ENCODE data around the gene PLA2G3. TPM values are rescaled to one million over a fixed set of nuclear protein-coding genes. Genes with fewer than 3 reads are reported as not detected.

Gene PLA2G3
- total RNA-seq, 1 donor from 2014 or later, result not detected

- H3K4me1 ChIP-seq (ENCODE audit: control insufficient read depth in 3 of 3, insufficient read depth in 3 of 3, low read length in 3 of 3), result peaks cover 22 to 69% (median 47%) of the 10 kb centered on the region in 3 donors
- H3K9me3 ChIP-seq (ENCODE audit: control insufficient read depth in 3 of 3, low read length in 3 of 3), result no peaks in the 10 kb centered on the region
- no peak overlapping the region for H3K4me3 ChIP-seq (ENCODE audit: low read length in 3 of 3)
- peak overlapping the region in 1 of 3 donors; percentile 88 for H3K9ac ChIP-seq (ENCODE audit: low read depth in 1 of 3, low read length in 3 of 3)
- H3K27ac ChIP-seq (ENCODE audit: low read depth, low read length), result peak overlapping the region; percentile 95
- H3K27me3 ChIP-seq (ENCODE audit: control insufficient read depth in 3 of 3, insufficient read depth in 3 of 3, low read length in 3 of 3), result no peaks in the 10 kb centered on the region
- H3K36me3 ChIP-seq (ENCODE audit: control insufficient read depth in 3 of 3, insufficient read depth in 3 of 3, low read length in 3 of 3), result peaks cover 25 to 36% (median 34%) of the 10 kb centered on the region in 3 donors
Observed at GRCh38 chr22:31104869-31105268, 35.4 kb downstream of the PLA2G3 start.

GRCh38 chr22:31103899-31104694 is 36.2 kb downstream of the PLA2G3 start:
- Histone ChIP-seq H3K27ac (ENCODE audit: low read depth, low read length) (peak overlapping the region; percentile 85), H3K36me3 (ENCODE audit: control insufficient read depth in 3 of 3, insufficient read depth in 3 of 3, low read length in 3 of 3) (peaks cover 33 to 44% (median 41%) of the 10 kb centered on the region in 3 donors), H3K9ac (ENCODE audit: low read depth in 1 of 3, low read length in 3 of 3) (peak overlapping the region in 2 of 3 donors; percentile 23 to 33), H3K4me3 (ENCODE audit: low read length in 3 of 3) (no peak overlapping the region), H3K4me1 (ENCODE audit: control insufficient read depth in 3 of 3, insufficient read depth in 3 of 3, low read length in 3 of 3) (peaks cover 22 to 75% (median 54%) of the 10 kb centered on the region in 3 donors), H3K9me3 (ENCODE audit: control insufficient read depth in 3 of 3, low read length in 3 of 3) (no peaks in the 10 kb centered on the region), H3K27me3 (ENCODE audit: control insufficient read depth in 3 of 3, insufficient read depth in 3 of 3, low read length in 3 of 3) (no peaks in the 10 kb centered on the region)

GRCh38 chr22:31103111-31103510 is 37.2 kb downstream of the PLA2G3 start:
- no peak overlapping the region for H3K4me3 ChIP-seq (ENCODE audit: low read length in 3 of 3)
- H3K27me3 ChIP-seq (ENCODE audit: control insufficient read depth in 3 of 3, insufficient read depth in 3 of 3, low read length in 3 of 3), result no peaks in the 10 kb centered on the region
- peak overlapping the region; percentile 85 for H3K27ac ChIP-seq (ENCODE audit: low read depth, low read length)
- peak overlapping the region in 2 of 3 donors; percentile 46 to 70 for H3K9ac ChIP-seq (ENCODE audit: low read depth in 1 of 3, low read length in 3 of 3)
- H3K36me3 ChIP-seq (ENCODE audit: control insufficient read depth in 3 of 3, insufficient read depth in 3 of 3, low read length in 3 of 3), result peaks cover 41 to 51% (median 48%) of the 10 kb centered on the region in 3 donors
- peaks cover 22 to 81% (median 60%) of the 10 kb centered on the region in 3 donors for H3K4me1 ChIP-seq (ENCODE audit: control insufficient read depth in 3 of 3, insufficient read depth in 3 of 3, low read length in 3 of 3)
- no peaks in the 10 kb centered on the region for H3K9me3 ChIP-seq (ENCODE audit: control insufficient read depth in 3 of 3, low read length in 3 of 3)

- Histone ChIP-seq H3K4me1 (ENCODE audit: control insufficient read depth in 3 of 3, insufficient read depth in 3 of 3, low read length in 3 of 3) (peaks cover 22 to 81% (median 60%) of the 10 kb centered on the region in 3 donors), H3K9ac (ENCODE audit: low read depth in 1 of 3, low read length in 3 of 3) (peak overlapping the region in 2 of 3 donors; percentile 46 to 70), H3K36me3 (ENCODE audit: control insufficient read depth in 3 of 3, insufficient read depth in 3 of 3, low read length in 3 of 3) (peaks cover 46 to 56% (median 54%) of the 10 kb centered on the region in 3 donors), H3K27me3 (ENCODE audit: control insufficient read depth in 3 of 3, insufficient read depth in 3 of 3, low read length in 3 of 3) (no peaks in the 10 kb centered on the region), H3K9me3 (ENCODE audit: control insufficient read depth in 3 of 3, low read length in 3 of 3) (no peaks in the 10 kb centered on the region), H3K4me3 (ENCODE audit: low read length in 3 of 3) (peak overlapping the region in 1 of 3 donors; percentile 6), H3K27ac (ENCODE audit: low read depth, low read length) (peak overlapping the region; percentile 85)
Observed at GRCh38 chr22:31102441-31103081, 37.7 kb downstream of the PLA2G3 start.

- Histone ChIP-seq H3K9ac (ENCODE audit: low read depth in 1 of 3, low read length in 3 of 3) (no peak overlapping the region), H3K27me3 (ENCODE audit: control insufficient read depth in 3 of 3, insufficient read depth in 3 of 3, low read length in 3 of 3) (no peaks in the 10 kb centered on the region), H3K36me3 (ENCODE audit: control insufficient read depth in 3 of 3, insufficient read depth in 3 of 3, low read length in 3 of 3) (peaks cover 59 to 69% (median 67%) of the 10 kb centered on the region in 3 donors), H3K9me3 (ENCODE audit: control insufficient read depth in 3 of 3, low read length in 3 of 3) (no peaks in the 10 kb centered on the region), H3K27ac (ENCODE audit: low read depth, low read length) (peak overlapping the region; percentile 85), H3K4me1 (ENCODE audit: control insufficient read depth in 3 of 3, insufficient read depth in 3 of 3, low read length in 3 of 3) (peaks cover 23 to 80% (median 57%) of the 10 kb centered on the region in 3 donors), H3K4me3 (ENCODE audit: low read length in 3 of 3) (no peak overlapping the region)
Observed at GRCh38 chr22:31100762-31101525, 39.4 kb downstream of the PLA2G3 start.

- Histone ChIP-seq H3K27ac (ENCODE audit: low read depth, low read length) (peak overlapping the region; percentile 85), H3K36me3 (ENCODE audit: control insufficient read depth in 3 of 3, insufficient read depth in 3 of 3, low read length in 3 of 3) (peaks cover 64 to 76% (median 75%) of the 10 kb centered on the region in 3 donors), H3K27me3 (ENCODE audit: control insufficient read depth in 3 of 3, insufficient read depth in 3 of 3, low read length in 3 of 3) (no peaks in the 10 kb centered on the region), H3K4me3 (ENCODE audit: low read length in 3 of 3) (no peak overlapping the region), H3K4me1 (ENCODE audit: control insufficient read depth in 3 of 3, insufficient read depth in 3 of 3, low read length in 3 of 3) (peaks cover 28 to 80% (median 61%) of the 10 kb centered on the region in 3 donors), H3K9ac (ENCODE audit: low read depth in 1 of 3, low read length in 3 of 3) (no peak overlapping the region), H3K9me3 (ENCODE audit: control insufficient read depth in 3 of 3, low read length in 3 of 3) (no peaks in the 10 kb centered on the region)
Observed at GRCh38 chr22:31099841-31100761, 40.2 kb downstream of the PLA2G3 start.

- Histone ChIP-seq H3K4me3 (ENCODE audit: low read length in 3 of 3) (no peak overlapping the region), H3K4me1 (ENCODE audit: control insufficient read depth in 3 of 3, insufficient read depth in 3 of 3, low read length in 3 of 3) (peaks cover 34 to 85% (median 67%) of the 10 kb centered on the region in 3 donors), H3K9ac (ENCODE audit: low read depth in 1 of 3, low read length in 3 of 3) (peak overlapping the region in 2 of 3 donors; percentile 0 to 47), H3K27me3 (ENCODE audit: control insufficient read depth in 3 of 3, insufficient read depth in 3 of 3, low read length in 3 of 3) (no peaks in the 10 kb centered on the region), H3K27ac (ENCODE audit: low read depth, low read length) (peak overlapping the region; percentile 10), H3K9me3 (ENCODE audit: control insufficient read depth in 3 of 3, low read length in 3 of 3) (no peaks in the 10 kb centered on the region), H3K36me3 (ENCODE audit: control insufficient read depth in 3 of 3, insufficient read depth in 3 of 3, low read length in 3 of 3) (peaks cover 69 to 80% (median 80%) of the 10 kb centered on the region in 3 donors)
Observed at GRCh38 chr22:31099386-31099785, 40.9 kb downstream of the PLA2G3 start.

GRCh38 chr22:31098632-31099110 is 41.6 kb downstream of the PLA2G3 start:
- H3K36me3 ChIP-seq (ENCODE audit: control insufficient read depth in 3 of 3, insufficient read depth in 3 of 3, low read length in 3 of 3), result peaks cover 65 to 84% (median 74%) of the 10 kb centered on the region in 3 donors
- no peak overlapping the region for H3K4me3 ChIP-seq (ENCODE audit: low read length in 3 of 3)
- peak overlapping the region; percentile 10 for H3K27ac ChIP-seq (ENCODE audit: low read depth, low read length)
- H3K27me3 ChIP-seq (ENCODE audit: control insufficient read depth in 3 of 3, insufficient read depth in 3 of 3, low read length in 3 of 3), result no peaks in the 10 kb centered on the region
- no peaks in the 10 kb centered on the region for H3K9me3 ChIP-seq (ENCODE audit: control insufficient read depth in 3 of 3, low read length in 3 of 3)
- no peak overlapping the region for H3K9ac ChIP-seq (ENCODE audit: low read depth in 1 of 3, low read length in 3 of 3)
- peaks cover 34 to 87% (median 72%) of the 10 kb centered on the region in 3 donors for H3K4me1 ChIP-seq (ENCODE audit: control insufficient read depth in 3 of 3, insufficient read depth in 3 of 3, low read length in 3 of 3)
